ENCODE data around the gene ACTG1.

DNA sequence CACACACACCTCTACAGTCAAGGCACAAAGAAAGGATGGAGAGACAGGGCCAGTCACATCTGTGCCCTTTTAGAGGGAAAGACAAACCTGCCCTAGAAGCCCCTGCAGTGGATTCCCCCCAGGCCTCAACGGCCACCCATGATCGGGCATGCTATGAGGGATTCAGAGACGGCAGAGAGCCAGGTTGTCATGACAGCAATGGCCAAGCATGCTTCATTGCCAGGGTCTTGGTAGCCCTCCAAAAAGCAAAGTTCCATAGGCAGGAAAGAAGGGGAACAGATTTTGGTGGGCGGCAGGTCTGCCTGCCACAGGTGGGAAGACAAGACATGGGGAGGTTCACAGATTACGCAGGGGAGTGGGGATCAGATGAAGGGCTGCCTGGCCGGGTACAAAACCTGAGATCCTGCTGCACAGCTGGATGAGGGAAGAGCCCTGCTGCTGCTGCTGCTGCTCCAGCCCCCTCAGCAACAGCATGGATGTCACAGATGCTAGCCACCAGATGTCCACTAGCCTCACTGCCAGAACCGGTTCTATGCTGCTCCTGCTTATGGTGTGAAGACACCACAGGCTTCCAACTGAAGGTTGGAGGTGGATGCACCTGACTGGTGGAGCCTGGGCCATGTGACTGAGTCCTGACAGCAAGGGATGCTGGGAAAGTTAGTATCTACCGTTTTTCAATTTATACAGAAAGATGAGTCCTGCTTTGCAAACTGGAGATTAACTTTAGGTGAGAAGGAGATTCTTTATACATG, 17.8 kb downstream of the ACTG1 start:
- TF ChIP-seq POLR2A (IDR thresholded peaks at IDR 0.05; ENCODE audit: low read depth, low read length) (no peak), FOS (IDR thresholded peaks at IDR 0.05; ENCODE audit: low read depth, low read length) (no peak), BHLHE40 (IDR thresholded peaks at IDR 0.05; ENCODE audit: low read depth, low read length) (no peak), NFE2L2 (IDR thresholded peaks at IDR 0.05; ENCODE audit: low read depth, low read length) (no peak), MXI1 (IDR thresholded peaks at IDR 0.05; ENCODE audit: borderline replicate concordance, low read depth, low read length) (no peak)
- TF ChIP-seq, protein P1, sequence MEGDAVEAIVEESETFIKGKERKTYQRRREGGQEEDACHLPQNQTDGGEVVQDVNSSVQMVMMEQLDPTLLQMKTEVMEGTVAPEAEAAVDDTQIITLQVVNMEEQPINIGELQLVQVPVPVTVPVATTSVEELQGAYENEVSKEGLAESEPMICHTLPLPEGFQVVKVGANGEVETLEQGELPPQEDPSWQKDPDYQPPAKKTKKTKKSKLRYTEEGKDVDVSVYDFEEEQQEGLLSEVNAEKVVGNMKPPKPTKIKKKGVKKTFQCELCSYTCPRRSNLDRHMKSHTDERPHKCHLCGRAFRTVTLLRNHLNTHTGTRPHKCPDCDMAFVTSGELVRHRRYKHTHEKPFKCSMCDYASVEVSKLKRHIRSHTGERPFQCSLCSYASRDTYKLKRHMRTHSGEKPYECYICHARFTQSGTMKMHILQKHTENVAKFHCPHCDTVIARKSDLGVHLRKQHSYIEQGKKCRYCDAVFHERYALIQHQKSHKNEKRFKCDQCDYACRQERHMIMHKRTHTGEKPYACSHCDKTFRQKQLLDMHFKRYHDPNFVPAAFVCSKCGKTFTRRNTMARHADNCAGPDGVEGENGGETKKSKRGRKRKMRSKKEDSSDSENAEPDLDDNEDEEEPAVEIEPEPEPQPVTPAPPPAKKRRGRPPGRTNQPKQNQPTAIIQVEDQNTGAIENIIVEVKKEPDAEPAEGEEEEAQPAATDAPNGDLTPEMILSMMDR (conservative IDR thresholded peaks at IDR 0.05; ENCODE audit: low read depth, low read length), result no peak
- TF ChIP-seq, protein P2, sequence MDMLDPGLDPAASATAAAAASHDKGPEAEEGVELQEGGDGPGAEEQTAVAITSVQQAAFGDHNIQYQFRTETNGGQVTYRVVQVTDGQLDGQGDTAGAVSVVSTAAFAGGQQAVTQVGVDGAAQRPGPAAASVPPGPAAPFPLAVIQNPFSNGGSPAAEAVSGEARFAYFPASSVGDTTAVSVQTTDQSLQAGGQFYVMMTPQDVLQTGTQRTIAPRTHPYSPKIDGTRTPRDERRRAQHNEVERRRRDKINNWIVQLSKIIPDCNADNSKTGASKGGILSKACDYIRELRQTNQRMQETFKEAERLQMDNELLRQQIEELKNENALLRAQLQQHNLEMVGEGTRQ (IDR thresholded peaks at IDR 0.05; ENCODE audit: low read depth, low read length), result peak; percentile 86
